ENCODE data around the gene IPO11.

- TF ChIP-seq CTCF (conservative IDR thresholded peaks at IDR 0.05; ENCODE audit: low read depth, low read length) (no peak), EZH2 (IDR thresholded peaks at IDR 0.05; ENCODE audit: low read length, unreplicated experiment) (no peak)
Observed at GRCh38 chr5:62596691-62597090, 184.1 kb downstream of the IPO11 start.
